CD4-positive, alpha-beta T cell treated with Interleukin-2 at 100 ng/mL for 4 hours (primary cell): ENCODE data around the gene SAMD13.

ENCODE experiments used
- DNase-seq: peaks from one replicate; pipeline ENCODE4 v3.0.0-alpha.2; 2020; ENCODE audit warnings: low spot score

Gene SAMD13

GRCh38 chr1:84373436-84374141, 72.1 kb downstream of the SAMD13 start:
- no peak for DNase-seq

GRCh38 chr1:84374991-84375696, 73.6 kb downstream of the SAMD13 start:
- DNase-seq: no peak

- no peak for DNase-seq
Measured at GRCh38 chr1:84376000-84376910, 74.7 kb downstream of the SAMD13 start.

- DNase-seq: no peak
Measured at GRCh38 chr1:84377480-84378095, 76.1 kb downstream of the SAMD13 start.

GRCh38 chr1:84379138-84379916, 77.8 kb downstream of the SAMD13 start:
- DNase-seq: no peak

GRCh38 chr1:84379917-84380180, 78.3 kb downstream of the SAMD13 start:
- no peak for DNase-seq

GRCh38 chr1:84382127-84382526, 80.6 kb downstream of the SAMD13 start:
- DNase-seq: no peak

GRCh38 chr1:84385347-84385746, 83.8 kb downstream of the SAMD13 start:
- DNase-seq: no peak

- DNase-seq: no peak
Measured at GRCh38 chr1:84386716-84387479, 85.4 kb downstream of the SAMD13 start.

GRCh38 chr1:84387480-84388163, 86.1 kb downstream of the SAMD13 start:
- no peak for DNase-seq

- no peak for DNase-seq
Measured at GRCh38 chr1:84390226-84390625, 88.7 kb downstream of the SAMD13 start.

- DNase-seq: no peak
Measured at GRCh38 chr1:84398175-84399155, 97.0 kb downstream of the SAMD13 start, which contains the start of gene DNASE2B. Gene DNASE2B, plus strand, starts transcription at chr1:84398484. Its CDS starts 81 bp downstream, at chr1:84398565.
